Measurements from ENCODE around the gene GPC6.

Gene GPC6

GRCh38 chr13:93259527-93260080, 33.0 kb downstream of the GPC6 start:
- no peak for TF ChIP-seq CTCF (IDR thresholded peaks at IDR 0.05; ENCODE audit: low read depth, low read length)
- DNase-seq (ENCODE audit: extremely low read depth, low read depth): no peak

GRCh38 chr13:93260591-93260990, 34.0 kb downstream of the GPC6 start:
- no peak for TF ChIP-seq CTCF (IDR thresholded peaks at IDR 0.05; ENCODE audit: low read depth, low read length)
- no peak for DNase-seq (ENCODE audit: extremely low read depth, low read depth)

- DNase-seq (ENCODE audit: extremely low read depth, low read depth): no peak
- no peak for TF ChIP-seq CTCF (IDR thresholded peaks at IDR 0.05; ENCODE audit: low read depth, low read length)
Measured at GRCh38 chr13:93262729-93263345, 36.2 kb downstream of the GPC6 start.

- no peak for DNase-seq (ENCODE audit: extremely low read depth, low read depth)
- no peak for TF ChIP-seq CTCF (IDR thresholded peaks at IDR 0.05; ENCODE audit: low read depth, low read length)
Measured at GRCh38 chr13:93264876-93265275, 38.3 kb downstream of the GPC6 start.

GRCh38 chr13:93265800-93266199, 39.2 kb downstream of the GPC6 start:
- no peak for TF ChIP-seq CTCF (IDR thresholded peaks at IDR 0.05; ENCODE audit: low read depth, low read length)
- no peak for DNase-seq (ENCODE audit: extremely low read depth, low read depth)

- TF ChIP-seq CTCF (IDR thresholded peaks at IDR 0.05; ENCODE audit: low read depth, low read length): no peak
- DNase-seq (ENCODE audit: extremely low read depth, low read depth): no peak
Measured at GRCh38 chr13:93266681-93267080, 40.1 kb downstream of the GPC6 start.

GRCh38 chr13:93268327-93269028, 41.9 kb downstream of the GPC6 start:
- TF ChIP-seq CTCF (IDR thresholded peaks at IDR 0.05; ENCODE audit: low read depth, low read length): no peak

More at GRCh38 chr13:93268327-93269028, 41.9 kb downstream of the GPC6 start:
- DNase-seq (ENCODE audit: extremely low read depth, low read depth): no peak

Data from AG09319 (cell line).